Right lobe of liver (tissue), 4 donors: Measurements from ENCODE around the gene FHIT.

Source experiments
- CTCF ChIP-seq, 4 donors: fragments of 200-600 bp in 3 of 4; fragments of 450-650 bp in 1 of 4; IDR thresholded peaks; one replicate each; pipeline versions ENCODE4 v1.5.1 to v1.8.0; 2016 to 2022; ENCODE audit warnings: antibody characterized with exemption in 4 of 4, mild to moderate bottlenecking in 2 of 4
- POLR2A ChIP-seq: fragments of 450-650 bp; IDR thresholded peaks from one replicate; pipeline ENCODE4 v1.6.1; 2017; ENCODE audit warnings: antibody characterized with exemption, mild to moderate bottlenecking
- donor health status: DM: no; HTN: no; CAD: no.
- donor health status: DM: no; HTN: no; CAD: no.
- donor health status: DM: no; HTN: yes; CAD: no.

GRCh38 chr3:60954048-60954447 is 297.2 kb downstream of the FHIT start:
- TF ChIP-seq CTCF (IDR thresholded peaks at IDR 0.05), result no peak
- no peak for TF ChIP-seq POLR2A
